IPS-18c (cell line): ENCODE results near the gene LPP.

ENCODE experiments used
- H3K4me3 ChIP-seq: 2 replicates; pipeline ENCODE4 v1.7.0; 2013; ENCODE audit warnings: low read depth, mild to moderate bottlenecking, low read length, moderate library complexity; ENCODE audit not compliant: insufficient read depth
- H3K9me3 ChIP-seq: one replicate; pipeline ENCODE4 v1.6.1; 2013; ENCODE audit warnings: mild to moderate bottlenecking, low read length, moderate library complexity; ENCODE audit not compliant: control insufficient read depth, insufficient read depth

Gene LPP

GRCh38 chr3:188220097-188220788 lies 66.3 kb downstream of the LPP start:
- no peak overlapping the region for H3K4me3 ChIP-seq
- H3K9me3 ChIP-seq: no peaks in the 10 kb centered on the region

GRCh38 chr3:188220988-188221818 lies 67.2 kb downstream of the LPP start:
- no peak overlapping the region for H3K4me3 ChIP-seq
- H3K9me3 ChIP-seq: no peaks in the 10 kb centered on the region

GRCh38 chr3:188223936-188224335 lies 70.0 kb downstream of the LPP start:
- Histone ChIP-seq H3K4me3 (no peak overlapping the region), H3K9me3 (no peaks in the 10 kb centered on the region)

- H3K9me3 ChIP-seq: no peaks in the 10 kb centered on the region
These were observed 73.5 kb downstream of the LPP start for GRCh38 chr3:188227442-188227841.

GRCh38 chr3:188229177-188229576 lies 75.2 kb downstream of the LPP start:
- no peak overlapping the region for H3K4me3 ChIP-seq
- H3K9me3 ChIP-seq: no peaks in the 10 kb centered on the region

More at GRCh38 chr3:188227442-188227841, 73.5 kb downstream of the LPP start:
- H3K4me3 ChIP-seq: no peak overlapping the region

- Histone ChIP-seq H3K4me3 (no peak overlapping the region), H3K9me3 (no peaks in the 10 kb centered on the region)
These were observed 75.8 kb downstream of the LPP start for GRCh38 chr3:188229726-188230125.

GRCh38 chr3:188230962-188231361 lies 77.0 kb downstream of the LPP start:
- no peak overlapping the region for H3K4me3 ChIP-seq
- H3K9me3 ChIP-seq: no peaks in the 10 kb centered on the region

- Histone ChIP-seq H3K4me3 (no peak overlapping the region), H3K9me3 (no peaks in the 10 kb centered on the region)
These were observed 77.5 kb downstream of the LPP start for GRCh38 chr3:188231456-188231855.

- H3K9me3 ChIP-seq: no peaks in the 10 kb centered on the region
- no peak overlapping the region for H3K4me3 ChIP-seq
These were observed 78.7 kb downstream of the LPP start for GRCh38 chr3:188232656-188233055.

- Histone ChIP-seq H3K4me3 (no peak overlapping the region), H3K9me3 (no peaks in the 10 kb centered on the region)
These were observed 79.4 kb downstream of the LPP start for GRCh38 chr3:188233320-188233719.

GRCh38 chr3:188234132-188234531 lies 80.2 kb downstream of the LPP start:
- H3K4me3 ChIP-seq: no peak overlapping the region
- no peaks in the 10 kb centered on the region for H3K9me3 ChIP-seq

- H3K9me3 ChIP-seq: no peaks in the 10 kb centered on the region
- no peak overlapping the region for H3K4me3 ChIP-seq
These were observed 82.3 kb downstream of the LPP start for GRCh38 chr3:188236271-188236670.

GRCh38 chr3:188239035-188239434 lies 85.1 kb downstream of the LPP start:
- Histone ChIP-seq H3K4me3 (no peak overlapping the region), H3K9me3 (no peaks in the 10 kb centered on the region)

- H3K9me3 ChIP-seq: no peaks in the 10 kb centered on the region
These were observed 85.6 kb downstream of the LPP start for GRCh38 chr3:188239577-188239976.

GRCh38 chr3:188240189-188240981 lies 86.4 kb downstream of the LPP start:
- no peaks in the 10 kb centered on the region for H3K9me3 ChIP-seq
- H3K4me3 ChIP-seq: no peak overlapping the region

More at GRCh38 chr3:188239577-188239976, 85.6 kb downstream of the LPP start:
- no peak overlapping the region for H3K4me3 ChIP-seq

GRCh38 chr3:188241072-188241471 lies 87.1 kb downstream of the LPP start:
- H3K4me3 ChIP-seq: no peak overlapping the region

GRCh38 chr3:188241883-188242282 lies 87.9 kb downstream of the LPP start:
- Histone ChIP-seq H3K9me3 (no peaks in the 10 kb centered on the region), H3K4me3 (no peak overlapping the region)

More at GRCh38 chr3:188241072-188241471, 87.1 kb downstream of the LPP start:
- no peaks in the 10 kb centered on the region for H3K9me3 ChIP-seq
